Measurements from ENCODE around the gene CTLA4. TPM values are rescaled to one million over a fixed set of nuclear protein-coding genes. Genes with fewer than 3 reads are reported as not detected.

CTLA4 gene
- total and polyA plus RNA-seq, 9 of the 15 experiments (the other 6 are each of a cell fraction or from before 2014, with no cell fraction given): 0.10 to 0.22 (median 0.11) TPM; not detected in 4

GRCh38 chr2:203840655-203841205 is 26.8 kb upstream of the CTLA4 start:
- no peaks in the 10 kb centered on the region for H3K36me3 ChIP-seq (ENCODE audit: control insufficient read depth, insufficient read depth, low read length)
- no peak overlapping the region for H3K9ac ChIP-seq (ENCODE audit: insufficient read depth in 1 of 2, low read depth in 2 of 2, low read length in 2 of 2)
- no peaks in the 10 kb centered on the region for H4K20me1 ChIP-seq (replicated peaks; ENCODE audit: control insufficient read depth, insufficient read depth, low read length)
- no peak overlapping the region for H3K4me3 ChIP-seq
- POLR2A ChIA-PET: no interaction called here
- ATAC-seq (no peak), FAIRE-seq (no peak), DNase-seq (ENCODE audit: extremely low read depth in 1 of 4, low spot score in 3 of 4) (no peak)
- CTCF ChIA-PET (ENCODE audit: low intra/inter-chr PET ratio): no interaction called here
- H3K9me1 ChIP-seq (ENCODE audit: control insufficient read depth, insufficient read depth, low read length): no peaks in the 10 kb centered on the region
- no peak for TF ChIP-seq PATZ1 (CRISPR knock-in tag; IDR thresholded peaks at IDR 0.05; ENCODE audit: borderline replicate concordance)
- no peaks in the 10 kb centered on the region for H3K79me2 ChIP-seq (ENCODE audit: control insufficient read depth, insufficient read depth, low read length)
- H3K4me2 ChIP-seq (ENCODE audit: insufficient read depth, low read length): no peak overlapping the region
- no TSS peak for BruUV-seq (replicated peaks)
- no peaks in the 10 kb centered on the region for H3K9me3 ChIP-seq (replicated peaks; ENCODE audit: control insufficient read depth, insufficient read depth, low read depth, low read length)
- H2AFZ ChIP-seq (ENCODE audit: low read depth, low read length): no peak overlapping the region
- H3K27me3 ChIP-seq (ENCODE audit: control insufficient read depth in 2 of 2, insufficient read depth in 2 of 2, low read length in 2 of 2): no peaks in the 10 kb centered on the region
- 6% methylated on average over 5 of the region's 5 CpGs for WGBS (ENCODE audit: insufficient coverage, low coverage, missing lambda C conversion rate)
- intact Hi-C loops (cut with micrococcal nuclease): no loop called here
- in situ Hi-C loops (cut with MboI): no loop called here
- H3K27ac ChIP-seq (ENCODE audit: extremely low read depth, low read depth, low read length): no peak overlapping the region
- no peaks in the 10 kb centered on the region for H3K4me1 ChIP-seq (replicated peaks in 1 of 2; ENCODE audit: control insufficient read depth in 2 of 2, insufficient read depth in 2 of 2, low read length in 2 of 2)

- H3K9me3 ChIP-seq (replicated peaks; ENCODE audit: control insufficient read depth, insufficient read depth, low read depth, low read length): no peaks in the 10 kb centered on the region
- FAIRE-seq (no peak), DNase-seq (ENCODE audit: extremely low read depth in 1 of 4, low spot score in 3 of 4) (no peak), ATAC-seq (no peak)
- 0% methylated on average over 5 of the region's 5 CpGs for WGBS (ENCODE audit: insufficient coverage, low coverage, missing lambda C conversion rate)
- no peak overlapping the region for H3K9ac ChIP-seq (ENCODE audit: insufficient read depth in 1 of 2, low read depth in 2 of 2, low read length in 2 of 2)
- H4K20me1 ChIP-seq (replicated peaks; ENCODE audit: control insufficient read depth, insufficient read depth, low read length): no peaks in the 10 kb centered on the region
- H3K9me1 ChIP-seq (ENCODE audit: control insufficient read depth, insufficient read depth, low read length): no peaks in the 10 kb centered on the region
- ChIA-PET CTCF (ENCODE audit: low intra/inter-chr PET ratio) (no interaction called here), POLR2A (no interaction called here)
- no peaks in the 10 kb centered on the region for H3K27me3 ChIP-seq (ENCODE audit: control insufficient read depth in 2 of 2, insufficient read depth in 2 of 2, low read length in 2 of 2)
- H3K36me3 ChIP-seq (ENCODE audit: control insufficient read depth, insufficient read depth, low read length): no peaks in the 10 kb centered on the region
- no peak overlapping the region for H3K4me2 ChIP-seq (ENCODE audit: insufficient read depth, low read length)
- in situ Hi-C loops (cut with MboI) (no loop called here), intact Hi-C loops (cut with micrococcal nuclease) (no loop called here)
- no peaks in the 10 kb centered on the region for H3K4me1 ChIP-seq (replicated peaks in 1 of 2; ENCODE audit: control insufficient read depth in 2 of 2, insufficient read depth in 2 of 2, low read length in 2 of 2)
- H2AFZ ChIP-seq (ENCODE audit: low read depth, low read length): no peak overlapping the region
- no peak overlapping the region for H3K27ac ChIP-seq (ENCODE audit: extremely low read depth, low read depth, low read length)
- H3K4me3 ChIP-seq: no peak overlapping the region
- no peaks in the 10 kb centered on the region for H3K79me2 ChIP-seq (ENCODE audit: control insufficient read depth, insufficient read depth, low read length)
- no peak for TF ChIP-seq ZC3H4 (CRISPR knock-in tag; IDR thresholded peaks at IDR 0.05; ENCODE audit: borderline replicate concordance)
- no peak for TF ChIP-seq GABPA (tag; conservative IDR thresholded peaks at IDR 0.05; ENCODE audit: low read depth)
- TF ChIP-seq ARNT (IDR thresholded peaks at IDR 0.05): no peak
- no peak for TF ChIP-seq LEF1 (IDR thresholded peaks at IDR 0.05)
- no peak for TF ChIP-seq RNF219 (CRISPR knock-in tag; IDR thresholded peaks at IDR 0.05)
- TF ChIP-seq RBM22 (IDR thresholded peaks at IDR 0.05; ENCODE audit: low read depth, low read length, poor library complexity, severe bottlenecking): no peak
- no peak for TF ChIP-seq ARHGAP35 (IDR thresholded peaks at IDR 0.05; ENCODE audit: partially characterized antibody)
- BruUV-seq (replicated peaks): no TSS peak
These were observed 25.9 kb upstream of the CTLA4 start for GRCh38 chr2:203841654-203842053.
